Measurements from ENCODE around the gene DBN1. TPM values are rescaled to one million over a fixed set of nuclear protein-coding genes. Genes with fewer than 3 reads are reported as not detected.

The DBN1 gene
- total RNA-seq, 3 donors from 2014 or later = 12.1 to 61.8 (median 17.2) TPM

GRCh38 chr5:177472460-177473442 lies 683 bp downstream of the DBN1 start:
- TF ChIP-seq CTCF (IDR thresholded peaks at IDR 0.05) = no peak
- peak; percentile 69 for ATAC-seq
- Histone ChIP-seq H3K4me3 (peak overlapping the region; percentile 28), H3K4me1 (ENCODE audit: low read depth) (peaks cover 10% of the 10 kb centered on the region), H3K36me3 (ENCODE audit: low read depth) (no peaks in the 10 kb centered on the region), H3K9me3 (no peaks in the 10 kb centered on the region)
- intact Hi-C loops (cut with DNase I, micrococcal nuclease) = no loop called here
- DNase-seq = peak; percentile 47 to 69 (median 67)

GRCh38 chr5:177471610-177472356 lies 1.7 kb downstream of the DBN1 start:
- peak in 2 of 3 donors; percentile 44 to 62 for DNase-seq
- intact Hi-C loops (cut with DNase I, micrococcal nuclease) = no loop called here
- H3K9me3 ChIP-seq = no peaks in the 10 kb centered on the region
- H3K4me1 ChIP-seq (ENCODE audit: low read depth) = peaks cover 10% of the 10 kb centered on the region
- H3K36me3 ChIP-seq (ENCODE audit: low read depth) = no peaks in the 10 kb centered on the region
- TF ChIP-seq CTCF (IDR thresholded peaks at IDR 0.05) = no peak
- no peak overlapping the region for H3K4me3 ChIP-seq
- no peak for ATAC-seq

- Histone ChIP-seq H3K36me3 (ENCODE audit: low read depth) (no peaks in the 10 kb centered on the region), H3K9me3 (no peaks in the 10 kb centered on the region), H3K4me1 (ENCODE audit: low read depth) (peaks cover 10% of the 10 kb centered on the region), H3K4me3 (no peak overlapping the region)
- no peak for TF ChIP-seq CTCF (IDR thresholded peaks at IDR 0.05)
- intact Hi-C loops (cut with DNase I, micrococcal nuclease) = no loop called here
- ATAC-seq (peak; percentile 28), DNase-seq (no peak)
Measured at GRCh38 chr5:177470759-177471536, 2.5 kb downstream of the DBN1 start.

GRCh38 chr5:177469750-177470525 lies 3.5 kb downstream of the DBN1 start:
- Histone ChIP-seq H3K36me3 (ENCODE audit: low read depth) (no peaks in the 10 kb centered on the region), H3K4me3 (no peak overlapping the region), H3K9me3 (no peaks in the 10 kb centered on the region), H3K4me1 (ENCODE audit: low read depth) (peaks cover 10% of the 10 kb centered on the region)
- intact Hi-C loops (cut with DNase I, micrococcal nuclease) = no loop called here
- no peak for TF ChIP-seq CTCF (IDR thresholded peaks at IDR 0.05)
- ATAC-seq = no peak
- DNase-seq = peak in 1 of 3 donors; percentile 41
